BJ (cell line): ENCODE measurements around the gene RGS7. TPM values are rescaled to one million over a fixed set of nuclear protein-coding genes. Genes with fewer than 3 reads are reported as not detected.

Experiments
- CTCF ChIA-PET: fragments of 350-600 bp; formaldehyde crosslinking; extraction: SDS; loops from one replicate; lab custom pipeline; 2021; ENCODE audit warnings: antibody characterized with exemption, inconsistent platforms; lab: Yijun Ruan, JAX
- POLR2A ChIA-PET: fragments of 300-600 bp; sonication (Branson Sonifier 250); formaldehyde crosslinking; extraction: SDS; loops from one replicate; lab custom pipeline; 2021; ENCODE audit warnings: antibody characterized with exemption; lab: Charles Lee
- DNase-seq: peaks from one replicate; pipeline ENCODE4 v3.0.0-alpha.2; 2011; ENCODE audit warnings: low read depth
- H3K27me3 ChIP-seq: 2 replicates; pipeline ENCODE4 v1.6.0; 2011; ENCODE audit warnings: low read length; ENCODE audit not compliant: control insufficient read depth, insufficient read depth
- H3K36me3 ChIP-seq: 2 replicates; pipeline ENCODE4 v1.5.1; 2011; ENCODE audit warnings: low read length; ENCODE audit not compliant: control insufficient read depth, insufficient read depth
- H3K4me3 ChIP-seq: 2 replicates; pipeline ENCODE4 v1.5.1; 2011; ENCODE audit warnings: low read depth, mild to moderate bottlenecking, control low read depth, low read length
- CTCF ChIP-seq: IDR thresholded peaks from 2 replicates; pipeline ENCODE4 v1.5.1; 2011; ENCODE audit warnings: low read depth, mild to moderate bottlenecking, control low read depth, inconsistent platforms, low read length, moderate library complexity; ENCODE audit not compliant: insufficient read depth
- polyA plus RNA-seq: library from polyadenylated mRNA; depleted of rRNA; stranded (reverse); fragments of >200 nt; gene quantifications from 2 replicates; pipeline ENCODE4 v1.2.3, GENCODE V29; 2011

RGS7 gene
- polyA plus RNA-seq, 1 experiment: 0.93 TPM

DNA sequence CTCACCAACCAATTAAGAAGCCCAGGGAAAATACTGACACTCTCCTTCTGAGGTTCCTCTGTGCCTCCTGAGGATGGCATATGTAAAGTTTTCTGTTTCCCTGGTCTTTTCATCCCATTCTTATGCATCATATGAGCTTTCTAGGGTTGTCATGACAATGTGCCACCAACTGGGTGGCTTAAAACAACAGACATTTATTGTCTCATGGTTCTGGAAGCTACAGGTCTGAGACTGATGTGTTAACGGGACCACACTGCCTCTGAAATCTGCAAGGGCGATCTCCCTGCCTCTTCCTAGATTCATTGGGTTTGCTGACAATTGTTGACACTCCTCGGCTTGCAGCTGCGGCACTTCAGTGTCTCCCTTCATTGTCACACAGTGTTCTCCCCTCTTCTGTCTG, 308.4 kb downstream of the RGS7 start:
- no peaks in the 10 kb centered on the region for H3K27me3 ChIP-seq
- ChIA-PET CTCF (no interaction called here), POLR2A (no interaction called here)
- no peak overlapping the region for H3K4me3 ChIP-seq
- no peaks in the 10 kb centered on the region for H3K36me3 ChIP-seq
- TF ChIP-seq CTCF: no peak
- DNase-seq: no peak

DNA sequence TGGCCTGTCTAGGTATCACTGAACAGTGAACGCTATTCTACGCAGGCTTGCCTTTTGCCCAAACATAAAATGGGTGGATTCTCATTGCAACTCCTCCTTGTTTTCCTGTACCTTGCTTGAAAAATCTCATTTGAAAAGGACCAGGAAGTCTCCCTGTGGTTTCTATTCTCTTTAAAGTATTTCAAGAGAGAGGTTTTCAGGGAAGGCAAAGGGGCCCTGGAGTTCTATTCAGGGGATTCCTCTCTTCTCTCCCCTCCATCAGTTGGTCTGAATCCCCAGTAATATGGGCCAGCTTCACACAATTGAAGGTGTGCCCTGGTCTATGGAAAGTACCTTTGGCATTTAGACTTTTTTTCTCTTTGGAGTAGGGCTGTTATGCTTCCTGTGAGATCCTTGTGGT, 311.3 kb downstream of the RGS7 start:
- H3K36me3 ChIP-seq: no peaks in the 10 kb centered on the region
- CTCF ChIA-PET: interaction anchor here (1.3 kb wide), 1 partner anchor 9 kb away, joined by 3 read pairs; no protein-coding TSS in a partner anchor

GRCh38 chr1:241034203-241034936, 322.6 kb downstream of the RGS7 start:
- ChIA-PET POLR2A (no interaction called here), CTCF (interaction anchor here (0.7 kb wide), 1 partner anchor 18 kb away, joined by 3 read pairs; no protein-coding TSS in a partner anchor)
- no peak for TF ChIP-seq CTCF

More for the DNA sequence above, 311.3 kb downstream of the RGS7 start:
- Histone ChIP-seq H3K27me3 (no peaks in the 10 kb centered on the region), H3K4me3 (no peak overlapping the region)
- POLR2A ChIA-PET: no interaction called here
- DNase-seq: no peak
- TF ChIP-seq CTCF: no peak

DNA sequence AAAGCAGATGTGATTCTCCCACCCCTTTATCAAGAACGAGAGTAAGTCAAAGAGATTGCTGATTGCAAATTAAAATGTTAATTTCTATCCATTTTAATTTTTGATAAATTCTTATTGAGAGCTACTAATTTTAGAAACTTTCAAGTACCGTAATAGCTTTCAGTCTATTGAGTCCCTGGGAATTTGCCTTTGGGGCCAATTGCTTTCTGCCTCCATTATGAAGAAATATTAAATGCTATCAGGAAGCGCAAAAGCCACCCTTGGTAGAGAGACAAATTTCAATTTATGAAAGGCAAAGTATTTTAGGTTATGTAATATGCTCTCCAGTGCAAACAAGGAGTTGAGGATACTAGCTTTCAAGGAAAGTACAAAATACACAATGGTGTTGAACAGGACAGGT, 332.2 kb downstream of the RGS7 start:
- no peak overlapping the region for H3K4me3 ChIP-seq
- H3K36me3 ChIP-seq: no peaks in the 10 kb centered on the region
- no peak for DNase-seq
- TF ChIP-seq CTCF: no peak
- ChIA-PET POLR2A (no interaction called here), CTCF (no interaction called here)
- H3K27me3 ChIP-seq: no peaks in the 10 kb centered on the region

More at GRCh38 chr1:241034203-241034936, 322.6 kb downstream of the RGS7 start:
- Histone ChIP-seq H3K27me3 (no peaks in the 10 kb centered on the region), H3K36me3 (no peaks in the 10 kb centered on the region), H3K4me3 (no peak overlapping the region)
- DNase-seq: no peak

DNA sequence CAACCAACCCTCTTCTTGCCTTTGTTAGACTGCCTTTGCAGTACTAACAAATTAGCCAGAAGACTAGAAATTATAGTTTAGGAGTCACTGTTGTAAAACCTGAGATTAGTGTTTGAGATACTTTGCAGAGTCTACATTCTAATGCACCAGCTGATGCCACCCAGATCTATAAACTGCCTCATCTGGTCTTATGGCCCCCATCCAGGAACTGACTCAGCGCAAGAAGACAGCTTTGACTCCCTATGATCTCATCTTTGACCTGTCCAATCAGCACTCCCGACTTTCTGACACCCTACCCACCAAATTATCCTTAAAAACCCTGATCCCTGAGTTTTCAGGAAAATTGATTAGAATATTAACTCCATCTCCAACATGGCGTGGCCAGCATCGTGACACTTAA, 334.6 kb downstream of the RGS7 start:
- H3K36me3 ChIP-seq: no peaks in the 10 kb centered on the region
- CTCF ChIA-PET: no interaction called here
- no peak overlapping the region for H3K4me3 ChIP-seq
- no peak for TF ChIP-seq CTCF
- H3K27me3 ChIP-seq: no peaks in the 10 kb centered on the region
- POLR2A ChIA-PET: no interaction called here
- DNase-seq: no peak
